HCT116 (cell line): ENCODE results near the gene GPR78. TPM values are rescaled to one million over a fixed set of nuclear protein-coding genes. Genes with fewer than 3 reads are reported as not detected.

Source experiments
- ATAC-seq: fragments of 200-7000 bp; cut with Tn5 transposase; 2 replicates; pipeline ENCODE4 v1.9.1; 2020; ENCODE audit warnings: mild to moderate bottlenecking, moderate library complexity
- BruUV-seq: library from RNA; stranded (reverse); fragments of 400-500 nt; replicated peaks from 2 replicates; lab custom pipeline; 2021; lab: Mats Ljungman, UMichigan
- CTCF ChIA-PET: fragments of 300-600 bp; sonication (Branson Sonifier 250); formaldehyde crosslinking; loops from one replicate; lab custom pipeline; 2021; ENCODE audit warnings: antibody characterized with exemption; lab: Charles Lee
- POLR2A ChIA-PET: fragments of 300-600, 350-600 bp; sonication (Branson Sonifier 250); formaldehyde crosslinking; loops from one replicate; lab custom pipeline; 2021; ENCODE audit warnings: antibody characterized with exemption; lab: Charles Lee
- RAD21 ChIA-PET, 2 experiments: fragments of 300-600 bp; sonication (Branson Sonifier 250); formaldehyde crosslinking; loops; one replicate each; lab custom pipeline; 2023; ENCODE audit warnings: low total read pairs in 2 of 2; ENCODE audit not compliant: uncharacterized antibody in 2 of 2, unreplicated experiment in 2 of 2, low non-redundant PET in 1 of 2; lab: Charles Lee
- DNase-seq: peaks from one replicate; pipeline ENCODE4 v3.0.0-alpha.2; 2010; ENCODE audit warnings: low read depth, low spot score
- H2AFZ ChIP-seq: fragments of 200-600 bp; shearing (Covaris generic), sonication (generic); 2 replicates; pipeline ENCODE4 v1.6.1; 2017; ENCODE audit warnings: low read depth, mixed run types, mixed read lengths, antibody characterized with exemption, low read length; ENCODE audit not compliant: poor library complexity, severe bottlenecking
- H3K27ac ChIP-seq: 2 replicates; pipeline ENCODE4 v1.5.1; 2012; ENCODE audit warnings: low read depth, low read length
- H3K27me3 ChIP-seq: fragments of 200-600 bp; sonication (generic); 2 replicates; pipeline ENCODE4 v1.6.1; 2016; ENCODE audit warnings: mixed run types, low read length, mixed read lengths; ENCODE audit not compliant: insufficient read depth
- H3K36me3 ChIP-seq, 2 experiments: fragments of 200-500 bp in 1 of 2; fragments of 200-600 bp in 1 of 2; sonication (Bioruptor generic) in 1 of 2; sonication (generic) in 1 of 2; 2 replicates each; pipeline versions ENCODE4 v1.5.1 to v1.6.1; 2014 to 2016; ENCODE audit warnings: low read length in 2 of 2, inconsistent platforms in 1 of 2, mixed read lengths in 1 of 2, mixed run types in 1 of 2; ENCODE audit not compliant: insufficient read depth in 2 of 2, control insufficient read depth in 1 of 2
- H3K4me1 ChIP-seq, 2 experiments: fragments of 200-600 bp in 1 of 2; sonication (generic) in 1 of 2; 2 replicates each; pipeline versions ENCODE4 v1.5.1 to v1.6.1; 2012 to 2017; ENCODE audit warnings: low read length in 2 of 2, inconsistent platforms in 1 of 2, mild to moderate bottlenecking in 1 of 2, mixed read lengths in 1 of 2, mixed run types in 1 of 2, moderate library complexity in 1 of 2; ENCODE audit not compliant: insufficient read depth in 2 of 2, control insufficient read depth in 1 of 2
- H3K4me2 ChIP-seq: fragments of 200-600 bp; sonication (generic); 2 replicates; pipeline ENCODE4 v1.6.1; 2017; ENCODE audit warnings: mixed run types, low read length, mixed read lengths
- H3K4me3 ChIP-seq, 2 experiments: fragments of 200-600 bp in 1 of 2; sonication (generic) in 1 of 2; replicated peaks in 1 of 2; 2 replicates each; pipeline ENCODE4 v1.5.1; 2011 to 2016; ENCODE audit warnings: low read length in 2 of 2, control low read depth in 1 of 2, low read depth in 1 of 2, mild to moderate bottlenecking in 1 of 2, mixed read lengths in 1 of 2, mixed run types in 1 of 2
- H3K79me2 ChIP-seq: fragments of 200-600 bp; sonication (generic); 2 replicates; pipeline ENCODE4 v1.6.1; 2017; ENCODE audit warnings: mild to moderate bottlenecking, mixed run types, low read length, moderate library complexity, mixed read lengths; ENCODE audit not compliant: insufficient read depth
- H3K9ac ChIP-seq: fragments of 200-600 bp; sonication (generic); 2 replicates; pipeline ENCODE4 v1.6.1; 2016; ENCODE audit warnings: low read length, mixed read lengths
- H3K9me2 ChIP-seq: fragments of 200-600 bp; sonication (generic), shearing (Covaris generic); 2 replicates; pipeline ENCODE4 v1.6.1; 2017; ENCODE audit warnings: mixed run types, mild to moderate bottlenecking, moderate library complexity; ENCODE audit not compliant: insufficient read depth
- H3K9me3 ChIP-seq, 2 experiments: fragments of 200-500 bp in 1 of 2; fragments of 200-600 bp in 1 of 2; sonication (Bioruptor generic) in 1 of 2; sonication (generic) in 1 of 2; 2 replicates each; pipeline ENCODE4 v1.6.1; 2014 to 2017; ENCODE audit warnings: low read length in 2 of 2, mixed read lengths in 2 of 2, inconsistent platforms in 1 of 2, low read depth in 1 of 2, mild to moderate bottlenecking in 1 of 2, mixed run types in 1 of 2, moderate library complexity in 1 of 2; ENCODE audit not compliant: control insufficient read depth in 1 of 2, insufficient read depth in 1 of 2
- H4K20me1 ChIP-seq: fragments of 200-600 bp; sonication (generic), shearing (Covaris generic); 2 replicates; pipeline ENCODE4 v1.6.1; 2017; ENCODE audit warnings: mixed run types, mild to moderate bottlenecking, moderate library complexity; ENCODE audit not compliant: insufficient read depth
- CTCF ChIP-seq, 3 experiments: fragments of 200-600 bp in 1 of 3; sonication (generic) in 1 of 3; IDR thresholded peaks in 2 of 3; conservative IDR thresholded peaks in 1 of 3; 2 replicates each; pipeline ENCODE4 v1.5.1; 2012 to 2017; ENCODE audit warnings: low read depth in 2 of 3, low read length in 2 of 3, antibody characterized with exemption in 1 of 3, borderline replicate concordance in 1 of 3, control low read depth in 1 of 3, mild to moderate bottlenecking in 1 of 3, mixed read lengths in 1 of 3, mixed run types in 1 of 3, moderate library complexity in 1 of 3; ENCODE audit not compliant: insufficient read depth in 1 of 3
- FOSL1 ChIP-seq: IDR thresholded peaks from 2 replicates; pipeline ENCODE4 v1.6.1; 2012; ENCODE audit warnings: low read depth
- JUND ChIP-seq: IDR thresholded peaks from 2 replicates; pipeline ENCODE4 v1.6.1; 2012
- intact Hi-C: fragments of 100-400 bp; cut with micrococcal nuclease; formaldehyde crosslinking; loops from 2 replicates; pipeline ENCODE4 v1.10.0; 2022
- total RNA-seq: library from RNA; stranded (reverse); gene quantifications from one replicate; pipeline ENCODE4 v1.2.1, GENCODE V29; 2021; ENCODE audit not compliant: unreplicated experiment

GPR78 gene
- total RNA-seq, 1 experiment from 2014 or later = not detected

DNA sequence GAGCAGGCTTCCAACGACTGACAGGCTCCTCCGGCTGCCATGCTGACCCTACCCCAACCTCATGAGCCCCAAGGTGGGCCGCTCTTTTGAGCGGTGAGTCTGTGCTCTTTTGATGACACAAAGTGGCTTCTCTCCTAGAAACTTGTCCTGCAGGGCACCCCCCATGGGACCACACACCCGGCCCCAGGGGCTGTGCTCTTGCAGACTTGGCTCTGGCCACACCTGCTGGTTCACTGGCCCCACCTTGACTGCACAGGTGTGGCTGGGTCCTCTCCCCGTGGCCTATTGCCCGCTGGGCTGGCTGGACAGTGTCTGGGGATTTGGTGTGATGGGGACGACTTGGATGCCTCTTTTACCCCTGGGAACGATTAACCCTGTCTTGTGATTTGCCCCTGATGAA lies 10.9 kb downstream of the GPR78 start:
- no peak for ATAC-seq
- RAD21 ChIA-PET = no interaction called here

More for the DNA sequence above, 10.9 kb downstream of the GPR78 start:
- Histone ChIP-seq H3K9ac (no peak overlapping the region), H3K9me3 (no peaks in the 10 kb centered on the region), H3K79me2 (no peaks in the 10 kb centered on the region), H3K4me1 (peaks cover 0 to 3% of the 10 kb centered on the region in 2 experiments; a peak in 1 of 4 replicates), H3K4me2 (no peak overlapping the region), H3K4me3 (no peak overlapping the region), H3K36me3 (no peaks in the 10 kb centered on the region), H2AFZ (no peak overlapping the region), H4K20me1 (no peaks in the 10 kb centered on the region), H3K27me3 (0 out of 2 replicates have a peak, but pooled peaks cover 5% of the 10 kb centered on the region), H3K27ac (no peak overlapping the region), H3K9me2 (no peaks in the 10 kb centered on the region)
- no peak for DNase-seq
- ChIA-PET POLR2A (no interaction called here), CTCF (no interaction called here)
- no TSS peak for BruUV-seq
- no peak for TF ChIP-seq FOSL1
- TF ChIP-seq JUND = no peak
- TF ChIP-seq CTCF (IDR thresholded peaks at IDR 0.05 in 2 of 3, conservative IDR thresholded peaks at IDR 0.05 in 1 of 3; ENCODE audit: borderline replicate concordance in 1 of 3, insufficient read depth in 1 of 3, low read depth in 2 of 3, low read length in 2 of 3) = no peak
- intact Hi-C loops = loop anchor here (10.0 kb wide), 1 partner anchor 346 kb away; no protein-coding TSS in a partner anchor
